ENCODE measurements around the gene TMEM52.
"Not testable (repeated sequence)": the region's sequence is repeated elsewhere in the genome, so short reads cannot be mapped to it uniquely, and the experiment has no call there.

Gene TMEM52

DNA sequence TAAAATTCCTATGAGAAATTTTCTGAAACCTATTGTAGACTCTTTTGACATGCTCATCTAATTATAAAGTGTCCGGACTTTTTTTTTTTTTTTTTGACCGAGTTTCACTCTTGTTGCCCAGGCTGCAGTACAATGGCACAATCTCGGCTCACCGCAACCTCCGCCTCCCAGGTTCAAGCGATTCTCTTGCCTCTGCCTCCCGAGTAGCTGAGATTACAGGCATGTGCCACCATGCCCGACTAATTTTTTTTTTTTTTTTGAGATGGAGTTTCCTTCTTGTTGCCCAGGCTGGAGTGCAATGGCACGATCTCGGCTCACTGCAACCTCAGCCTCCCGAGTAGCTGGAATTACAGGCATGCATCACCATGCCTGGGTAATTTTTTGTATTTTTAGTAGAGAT lies 35.2 kb downstream of the TMEM52 start:
- ChIA-PET POLR2A (interaction anchor here (0.7 kb wide), 1 partner anchor 18 kb away, joined by 3 read pairs; no protein-coding TSS in a partner anchor), CTCF (interaction anchor here (0.6 to 0.7 kb wide), 2 partner anchors 8 to 123 kb away, joined by 3 read pairs; no protein-coding TSS in a partner anchor)
- DNase-seq (ENCODE audit: extremely low spot score), result not testable (repeated sequence)
- TF ChIP-seq ZNF384 (IDR thresholded peaks at IDR 0.05), result peak; percentile 44

DNA sequence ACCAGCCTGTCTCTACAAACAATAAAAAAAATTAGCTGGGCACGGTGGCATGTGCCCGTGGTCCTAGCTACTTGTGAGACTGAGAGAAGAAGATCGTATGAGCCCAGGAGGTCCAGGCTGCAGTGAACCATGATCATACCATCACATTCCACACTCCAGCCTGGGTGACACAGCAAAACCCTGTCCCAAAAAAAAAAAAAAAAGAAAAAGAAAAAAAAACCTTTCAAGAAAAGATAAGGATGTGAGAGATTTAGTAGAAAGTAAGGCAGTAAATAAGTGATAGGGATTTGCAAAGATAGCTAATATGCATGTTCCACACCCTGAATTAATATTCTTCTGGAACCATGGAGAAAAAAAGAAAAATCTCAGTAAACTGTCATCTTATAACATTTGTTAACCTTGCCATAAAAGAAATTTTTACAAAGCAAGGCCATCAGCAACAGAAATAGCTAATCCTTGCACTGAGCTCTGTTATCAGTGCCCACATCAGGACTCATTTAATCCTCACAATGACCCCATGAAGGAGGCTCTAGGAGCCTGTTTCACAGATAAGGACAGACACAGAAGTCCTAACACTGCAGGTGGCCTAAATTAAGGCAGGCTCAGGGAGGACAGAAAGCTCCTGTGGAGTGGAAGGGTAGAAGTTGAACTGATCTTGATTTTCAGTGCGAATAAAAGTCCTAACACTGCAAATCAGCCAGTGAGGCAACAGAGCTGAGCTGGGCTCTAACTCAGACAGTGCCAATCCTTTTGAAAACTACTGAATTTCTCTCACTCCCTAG lies 35.8 kb downstream of the TMEM52 start:
- ChIA-PET CTCF (interaction anchor here (0.6 kb wide), 1 partner anchor 8 kb away, joined by 3 read pairs; no protein-coding TSS in a partner anchor), POLR2A (no interaction called here)
- DNase-seq (ENCODE audit: extremely low spot score), result peak; percentile 37
- TF ChIP-seq FOXA1 (IDR thresholded peaks at IDR 0.05) (no peak), ZNF384 (IDR thresholded peaks at IDR 0.05) (peak; percentile 83)

DNA sequence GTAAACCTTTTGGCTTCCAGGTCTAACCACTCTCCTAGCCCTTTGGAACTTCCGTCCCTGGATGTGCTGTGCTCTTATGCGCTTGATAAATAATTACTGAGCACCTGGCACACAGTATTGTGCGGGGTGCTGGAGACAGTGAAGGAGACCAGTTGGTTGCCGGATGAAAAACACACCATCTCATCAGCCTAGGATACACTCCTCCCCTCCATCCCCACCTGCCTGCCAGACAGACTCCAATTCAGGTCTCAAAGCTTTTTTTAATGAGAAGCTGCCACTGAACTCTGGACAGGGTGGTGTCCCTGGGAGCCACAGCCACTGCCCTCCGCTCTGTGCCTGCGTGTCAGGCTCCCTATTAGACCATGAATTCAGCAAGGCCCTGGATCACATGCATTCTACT lies 37.4 kb downstream of the TMEM52 start:
- ChIA-PET CTCF (no interaction called here), POLR2A (interaction anchor here (0.8 to 0.9 kb wide), 2 partner anchors 9 to 10 kb away, joined by 3 read pairs; no protein-coding TSS in a partner anchor)
- no peak for TF ChIP-seq ELF4 (IDR thresholded peaks at IDR 0.05)
- no peak for TF ChIP-seq LEF1 (IDR thresholded peaks at IDR 0.05; ENCODE audit: borderline replicate concordance)
- no peak for TF ChIP-seq SP1 (IDR thresholded peaks at IDR 0.05)
- no peak for TF ChIP-seq NFRKB (IDR thresholded peaks at IDR 0.05)
- no peak for TF ChIP-seq FOXK2 (IDR thresholded peaks at IDR 0.05)
- TF ChIP-seq, protein P1, sequence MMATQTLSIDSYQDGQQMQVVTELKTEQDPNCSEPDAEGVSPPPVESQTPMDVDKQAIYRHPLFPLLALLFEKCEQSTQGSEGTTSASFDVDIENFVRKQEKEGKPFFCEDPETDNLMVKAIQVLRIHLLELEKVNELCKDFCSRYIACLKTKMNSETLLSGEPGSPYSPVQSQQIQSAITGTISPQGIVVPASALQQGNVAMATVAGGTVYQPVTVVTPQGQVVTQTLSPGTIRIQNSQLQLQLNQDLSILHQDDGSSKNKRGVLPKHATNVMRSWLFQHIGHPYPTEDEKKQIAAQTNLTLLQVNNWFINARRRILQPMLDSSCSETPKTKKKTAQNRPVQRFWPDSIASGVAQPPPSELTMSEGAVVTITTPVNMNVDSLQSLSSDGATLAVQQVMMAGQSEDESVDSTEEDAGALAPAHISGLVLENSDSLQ (IDR thresholded peaks at IDR 0.05), result no peak
- TF ChIP-seq HDGF (IDR thresholded peaks at IDR 0.05; ENCODE audit: borderline replicate concordance), result no peak
- no peak for TF ChIP-seq ZNF384 (IDR thresholded peaks at IDR 0.05)
- TF ChIP-seq FOXM1 (IDR thresholded peaks at IDR 0.05; ENCODE audit: borderline replicate concordance), result no peak
- TF ChIP-seq L3MBTL2 (conservative IDR thresholded peaks at IDR 0.05), result no peak
- TF ChIP-seq SUZ12 (IDR thresholded peaks at IDR 0.05), result no peak
- no peak for TF ChIP-seq FOXA1 (IDR thresholded peaks at IDR 0.05)
- TF ChIP-seq CTBP1 (IDR thresholded peaks at IDR 0.05; ENCODE audit: borderline replicate concordance), result no peak
- no peak for TF ChIP-seq BHLHE40 (IDR thresholded peaks at IDR 0.05; ENCODE audit: borderline replicate concordance)
- DNase-seq (ENCODE audit: extremely low spot score), result no peak

DNA sequence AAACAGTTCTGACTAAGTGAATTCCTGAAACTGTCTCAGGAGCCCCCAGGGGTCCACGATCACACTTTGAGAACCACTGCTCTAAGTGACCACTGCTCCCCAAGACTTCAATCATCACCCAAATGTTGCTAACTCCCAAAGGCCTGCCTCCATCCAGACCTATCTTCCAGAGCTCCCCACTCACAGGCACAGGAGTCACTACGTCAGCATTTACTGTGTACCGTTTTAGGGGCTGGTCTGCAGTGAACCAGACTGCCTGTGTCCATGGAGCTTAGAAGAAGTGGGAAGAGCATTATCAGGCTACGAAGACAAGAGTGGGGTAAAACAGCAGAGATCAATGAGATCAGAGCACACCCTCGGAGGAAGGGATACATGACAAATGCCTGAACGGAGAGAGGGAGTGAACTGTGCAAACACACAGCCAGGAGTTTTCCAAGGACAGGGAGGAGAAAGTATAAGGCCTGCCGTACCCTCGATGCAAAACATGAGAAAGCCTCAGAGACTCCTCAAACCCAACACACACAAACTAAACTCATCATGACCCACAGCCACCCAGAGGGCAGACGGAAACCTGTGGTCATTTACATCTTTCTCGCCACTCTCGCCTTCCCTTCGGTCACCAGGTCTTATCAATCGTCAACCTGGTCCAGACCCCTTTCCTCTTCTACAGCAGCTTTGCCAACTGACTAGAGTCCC lies 38.3 kb downstream of the TMEM52 start:
- TF ChIP-seq SP1 (IDR thresholded peaks at IDR 0.05) (no peak), TARDBP (IDR thresholded peaks at IDR 0.05) (no peak), BHLHE40 (IDR thresholded peaks at IDR 0.05; ENCODE audit: borderline replicate concordance) (no peak), HDGF (IDR thresholded peaks at IDR 0.05; ENCODE audit: borderline replicate concordance) (no peak), ELF4 (IDR thresholded peaks at IDR 0.05) (no peak), ARNT (IDR thresholded peaks at IDR 0.05) (no peak), CTBP1 (IDR thresholded peaks at IDR 0.05; ENCODE audit: borderline replicate concordance) (no peak), FOXA1 (IDR thresholded peaks at IDR 0.05) (no peak), NFRKB (IDR thresholded peaks at IDR 0.05) (no peak), ZNF384 (IDR thresholded peaks at IDR 0.05) (no peak), FOXM1 (IDR thresholded peaks at IDR 0.05; ENCODE audit: borderline replicate concordance) (no peak), L3MBTL2 (conservative IDR thresholded peaks at IDR 0.05) (no peak), SUZ12 (IDR thresholded peaks at IDR 0.05) (no peak)
- TF ChIP-seq, protein P1 (IDR thresholded peaks at IDR 0.05), result no peak
- ChIA-PET CTCF (no interaction called here), POLR2A (interaction anchor here (0.8 to 0.9 kb wide), 2 partner anchors 8 to 11 kb away, joined by 3 read pairs; no protein-coding TSS in a partner anchor)
- no peak for DNase-seq (ENCODE audit: extremely low spot score)

GRCh38 chr1:1879942-1880341 lies 39.1 kb downstream of the TMEM52 start:
- no peak for TF ChIP-seq ARNT (IDR thresholded peaks at IDR 0.05)
- TF ChIP-seq L3MBTL2 (conservative IDR thresholded peaks at IDR 0.05), result no peak
- no peak for TF ChIP-seq TARDBP (IDR thresholded peaks at IDR 0.05)
- TF ChIP-seq FOXM1 (IDR thresholded peaks at IDR 0.05; ENCODE audit: borderline replicate concordance), result no peak
- no peak for TF ChIP-seq SP1 (IDR thresholded peaks at IDR 0.05)
- TF ChIP-seq FOXA1 (IDR thresholded peaks at IDR 0.05), result no peak
- TF ChIP-seq BHLHE40 (IDR thresholded peaks at IDR 0.05; ENCODE audit: borderline replicate concordance), result no peak
- TF ChIP-seq LEF1 (IDR thresholded peaks at IDR 0.05; ENCODE audit: borderline replicate concordance), result no peak
- no peak for TF ChIP-seq FOXK2 (IDR thresholded peaks at IDR 0.05)
- no peak for TF ChIP-seq SUZ12 (IDR thresholded peaks at IDR 0.05)
- TF ChIP-seq CTBP1 (IDR thresholded peaks at IDR 0.05; ENCODE audit: borderline replicate concordance), result no peak
- TF ChIP-seq, protein P1 (IDR thresholded peaks at IDR 0.05), result no peak
- TF ChIP-seq HDGF (IDR thresholded peaks at IDR 0.05; ENCODE audit: borderline replicate concordance), result no peak
- TF ChIP-seq ZNF384 (IDR thresholded peaks at IDR 0.05), result no peak
- no peak for TF ChIP-seq ELF4 (IDR thresholded peaks at IDR 0.05)
- no peak for TF ChIP-seq NFRKB (IDR thresholded peaks at IDR 0.05)
- DNase-seq (ENCODE audit: extremely low spot score), result no peak
- CTCF ChIA-PET, result no interaction called here
- POLR2A ChIA-PET, result no interaction called here

Data from HEK293T (cell line).